ENCODE measurements around the gene ROR1.
"Not testable (repeated sequence)": the region's sequence is repeated elsewhere in the genome, so short reads cannot be mapped to it uniquely, and the experiment has no call there.

Gene ROR1

GRCh38 chr1:63759778-63760177 is 14.0 kb upstream of the ROR1 start:
- no peak for DNase-seq

- no peak for DNase-seq
Measured at GRCh38 chr1:63770381-63770780, 3.4 kb upstream of the ROR1 start.

GRCh38 chr1:63772201-63772600 is 1.6 kb upstream of the ROR1 start:
- no peak for DNase-seq

- no peak for DNase-seq
Measured at GRCh38 chr1:63772876-63773275, 941 bp upstream of the ROR1 start.

- DNase-seq, result no peak
Measured at GRCh38 chr1:63773496-63773814, 362 bp upstream of the ROR1 start.

- DNase-seq, result peak; percentile 39
Measured at GRCh38 chr1:63774617-63775417, 1.0 kb downstream of the ROR1 start.

GRCh38 chr1:63775418-63776127 is 1.8 kb downstream of the ROR1 start:
- no peak for DNase-seq

- DNase-seq, result no peak
Measured at GRCh38 chr1:63777286-63777685, 3.5 kb downstream of the ROR1 start.

- no peak for DNase-seq
Measured at GRCh38 chr1:63777965-63778880, 4.4 kb downstream of the ROR1 start.

- peak; percentile 76 for DNase-seq
Measured at GRCh38 chr1:63779338-63780211, 5.8 kb downstream of the ROR1 start.

- no peak for DNase-seq
Measured at GRCh38 chr1:63780565-63780964, 6.7 kb downstream of the ROR1 start.

GRCh38 chr1:63782982-63783381 is 9.2 kb downstream of the ROR1 start:
- DNase-seq, result no peak

- DNase-seq, result no peak
Measured at GRCh38 chr1:63784083-63784482, 10.3 kb downstream of the ROR1 start.

- no peak for DNase-seq
Measured at GRCh38 chr1:63784489-63785390, 10.9 kb downstream of the ROR1 start.

- DNase-seq, result not testable (repeated sequence)
Measured at GRCh38 chr1:63787270-63787669, 13.5 kb downstream of the ROR1 start.

- DNase-seq, result no peak
Measured at GRCh38 chr1:63787875-63788274, 14.1 kb downstream of the ROR1 start.

GRCh38 chr1:63789856-63790605 is 16.2 kb downstream of the ROR1 start:
- DNase-seq, result no peak

GRCh38 chr1:63790989-63791388 is 17.2 kb downstream of the ROR1 start:
- no peak for DNase-seq

GRCh38 chr1:63792152-63792551 is 18.3 kb downstream of the ROR1 start:
- DNase-seq, result no peak

GRCh38 chr1:63793741-63794240 is 20.0 kb downstream of the ROR1 start:
- no peak for DNase-seq
